PC-3 (cell line): Measurements from ENCODE around the gene ANP32A. TPM values are rescaled to one million over a fixed set of nuclear protein-coding genes. Genes with fewer than 3 reads are reported as not detected.

Source experiments
- ATAC-seq: fragments of 200-7000 bp; cut with Tn5 transposase; 2 replicates; pipeline ENCODE4 v1.9.1; 2020; ENCODE audit warnings: mild to moderate bottlenecking, moderate library complexity
- BruUV-seq: library from RNA; stranded (reverse); fragments of 400-500 nt; replicated peaks from 2 replicates; lab custom pipeline; 2021; lab: Mats Ljungman, UMichigan
- CTCF ChIA-PET: fragments of 300-600 bp; sonication (Branson Sonifier 250); formaldehyde crosslinking; loops from one replicate; lab custom pipeline; 2022; ENCODE audit warnings: antibody characterized with exemption; lab: Charles Lee
- POLR2A ChIA-PET: fragments of 300-600 bp; sonication (Branson Sonifier 250); formaldehyde crosslinking; loops from one replicate; lab custom pipeline; 2022; ENCODE audit warnings: antibody characterized with exemption; ENCODE audit not compliant: unreplicated experiment; lab: Charles Lee
- DNase-seq: peaks from one replicate; pipeline ENCODE4 v3.0.0-alpha.2; 2015
- H2AFZ ChIP-seq: fragments of 300-600 bp; sonication (generic); 2 replicates; pipeline ENCODE4 v1.6.0; 2016; ENCODE audit warnings: antibody characterized with exemption, low read length
- H3F3A ChIP-seq: fragments of 300-600 bp; sonication (generic); one replicate; pipeline ENCODE4 v1.6.0; 2017; ENCODE audit warnings: antibody characterized with exemption, low read length, control low read depth, mild to moderate bottlenecking; ENCODE audit not compliant: unreplicated experiment
- H3K27ac ChIP-seq: fragments of 300-600 bp; sonication (generic); 2 replicates; pipeline ENCODE4 v1.5.1; 2016; ENCODE audit warnings: mild to moderate bottlenecking, low read length
- H3K27me3 ChIP-seq: fragments of 300-600 bp; sonication (generic); 2 replicates; pipeline ENCODE4 v1.6.1; 2016; ENCODE audit warnings: low read length, mixed read lengths
- H3K36me3 ChIP-seq: fragments of 300-600 bp; sonication (generic); 2 replicates; pipeline ENCODE4 v1.6.1; 2016; ENCODE audit warnings: low read depth, mixed run types, low read length, mixed read lengths
- H3K4me1 ChIP-seq: fragments of 300-600 bp; sonication (generic); 2 replicates; pipeline ENCODE4 v1.5.1; 2016; ENCODE audit warnings: low read length; ENCODE audit not compliant: insufficient read depth
- H3K4me2 ChIP-seq: fragments of 300-600 bp; sonication (generic); 2 replicates; pipeline ENCODE4 v1.6.0; 2016; ENCODE audit warnings: low read length
- H3K4me3 ChIP-seq: fragments of 300-600 bp; sonication (generic); 2 replicates; pipeline ENCODE4 v1.5.1; 2016; ENCODE audit warnings: mild to moderate bottlenecking, low read length, mixed read lengths
- H3K79me2 ChIP-seq: fragments of 300-600 bp; sonication (generic); 2 replicates; pipeline ENCODE4 v1.6.1; 2017; ENCODE audit warnings: low read length, mixed read lengths
- H3K9ac ChIP-seq: fragments of 300-600 bp; sonication (generic); 2 replicates; pipeline ENCODE4 v1.6.0; 2016; ENCODE audit warnings: mild to moderate bottlenecking, low read length
- H3K9me2 ChIP-seq: fragments of 300-600 bp; sonication (generic); replicated peaks from 2 replicates; pipeline ENCODE4 v1.6.1; 2016; ENCODE audit warnings: mixed run types, low read length, mixed read lengths
- H3K9me3 ChIP-seq: fragments of 300-600 bp; sonication (generic); 2 replicates; pipeline ENCODE4 v1.6.1; 2016; ENCODE audit warnings: low read length, mixed read lengths
- H4K20me1 ChIP-seq: fragments of 300-600 bp; sonication (generic); 2 replicates; pipeline ENCODE4 v1.6.1; 2016; ENCODE audit warnings: low read length, mixed read lengths
- EZH2 ChIP-seq: fragments of 300-600 bp; sonication (generic); IDR thresholded peaks from one replicate; pipeline ENCODE4 v1.6.1; 2017; ENCODE audit warnings: antibody characterized with exemption, mild to moderate bottlenecking, low read length; ENCODE audit not compliant: unreplicated experiment
- EZH2phosphoT487 ChIP-seq: fragments of 300-600 bp; sonication (generic); IDR thresholded peaks from 2 replicates; pipeline ENCODE4 v1.6.1; 2018; ENCODE audit warnings: mild to moderate bottlenecking, antibody characterized with exemption, low read length, borderline replicate concordance
- intact Hi-C: fragments of 100-400 bp; cut with micrococcal nuclease; formaldehyde crosslinking; loops from 2 replicates; pipeline ENCODE4 v1.9.0; 2023
- total RNA-seq: library from RNA; depleted of rRNA; stranded (reverse); fragments of >200 nt; gene quantifications from 2 replicates; pipeline ENCODE4 v1.2.3, GENCODE V29; 2014
- TF ChIP-seq, protein P1 (sequence below): fragments of 300-600 bp; sonication (generic); conservative IDR thresholded peaks from 2 replicates; pipeline ENCODE4 v1.5.1; 2017; ENCODE audit warnings: antibody characterized with exemption, low read depth, mild to moderate bottlenecking, low read length

ANP32A gene
- total RNA-seq, 1 experiment from 2014 or later, result 106 TPM

- Histone ChIP-seq H3K4me3 (no peak overlapping the region), H3K27ac (no peak overlapping the region), H3K4me2 (no peak overlapping the region), H3K4me1 (no peaks in the 10 kb centered on the region), H3K27me3 (no peaks in the 10 kb centered on the region), H3K9me3 (no peaks in the 10 kb centered on the region), H4K20me1 (peaks cover 29% of the 10 kb centered on the region; the same call in 1 of the 2 replicates), H3K36me3 (peaks cover 5% of the 10 kb centered on the region; the same call in 1 of the 2 replicates), H3K9me2 (no peaks in the 10 kb centered on the region), H3F3A (no peaks in the 10 kb centered on the region), H3K79me2 (peaks cover 99% of the 10 kb centered on the region), H3K9ac (no peak overlapping the region), H2AFZ (no peak overlapping the region)
- CTCF ChIA-PET, result no interaction called here
- intact Hi-C loops, result no loop called here
- POLR2A ChIA-PET, result no interaction called here
- no peak for ATAC-seq
- DNase-seq, result no peak
- no TSS peak for BruUV-seq
- TF ChIP-seq EZH2, result no peak
- no peak for TF ChIP-seq EZH2phosphoT487
- TF ChIP-seq, protein P1, sequence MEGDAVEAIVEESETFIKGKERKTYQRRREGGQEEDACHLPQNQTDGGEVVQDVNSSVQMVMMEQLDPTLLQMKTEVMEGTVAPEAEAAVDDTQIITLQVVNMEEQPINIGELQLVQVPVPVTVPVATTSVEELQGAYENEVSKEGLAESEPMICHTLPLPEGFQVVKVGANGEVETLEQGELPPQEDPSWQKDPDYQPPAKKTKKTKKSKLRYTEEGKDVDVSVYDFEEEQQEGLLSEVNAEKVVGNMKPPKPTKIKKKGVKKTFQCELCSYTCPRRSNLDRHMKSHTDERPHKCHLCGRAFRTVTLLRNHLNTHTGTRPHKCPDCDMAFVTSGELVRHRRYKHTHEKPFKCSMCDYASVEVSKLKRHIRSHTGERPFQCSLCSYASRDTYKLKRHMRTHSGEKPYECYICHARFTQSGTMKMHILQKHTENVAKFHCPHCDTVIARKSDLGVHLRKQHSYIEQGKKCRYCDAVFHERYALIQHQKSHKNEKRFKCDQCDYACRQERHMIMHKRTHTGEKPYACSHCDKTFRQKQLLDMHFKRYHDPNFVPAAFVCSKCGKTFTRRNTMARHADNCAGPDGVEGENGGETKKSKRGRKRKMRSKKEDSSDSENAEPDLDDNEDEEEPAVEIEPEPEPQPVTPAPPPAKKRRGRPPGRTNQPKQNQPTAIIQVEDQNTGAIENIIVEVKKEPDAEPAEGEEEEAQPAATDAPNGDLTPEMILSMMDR, result no peak
Measured at GRCh38 chr15:68795298-68795848, 25.3 kb downstream of the ANP32A start.

DNA sequence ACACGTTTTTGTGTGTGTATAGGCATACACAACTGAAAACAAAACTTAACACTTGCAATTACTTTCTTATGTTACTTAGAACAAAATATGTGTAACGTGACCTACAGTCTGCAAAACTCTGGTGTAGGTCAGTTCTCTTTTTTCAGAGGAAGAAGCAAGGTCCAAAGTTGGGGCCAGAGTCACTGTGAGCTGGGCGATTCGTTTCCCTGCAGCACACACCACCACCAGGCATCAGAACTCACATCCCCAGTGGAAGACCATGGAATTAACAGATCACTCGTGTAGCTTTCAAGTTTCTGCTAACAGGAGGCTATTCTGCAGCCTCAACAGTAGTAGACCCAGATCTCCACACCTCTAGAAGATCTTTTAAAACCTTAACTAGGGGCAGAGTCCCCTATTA is 25.8 kb downstream of the ANP32A start:
- Histone ChIP-seq H3K9me2 (no peaks in the 10 kb centered on the region), H3K79me2 (peaks cover 100% of the 10 kb centered on the region), H3K9ac (no peak overlapping the region), H3F3A (no peaks in the 10 kb centered on the region), H4K20me1 (peaks cover 26% of the 10 kb centered on the region; the same call in 1 of the 2 replicates), H3K4me1 (no peaks in the 10 kb centered on the region), H3K36me3 (peaks cover 5% of the 10 kb centered on the region; the same call in 1 of the 2 replicates), H3K27ac (no peak overlapping the region), H3K4me3 (no peak overlapping the region), H3K4me2 (no peak overlapping the region), H3K27me3 (no peaks in the 10 kb centered on the region), H3K9me3 (no peaks in the 10 kb centered on the region), H2AFZ (no peak overlapping the region)
- intact Hi-C loops, result no loop called here
- CTCF ChIA-PET, result no interaction called here
- DNase-seq (no peak), ATAC-seq (no peak)
- POLR2A ChIA-PET, result no interaction called here
- no TSS peak for BruUV-seq
- TF ChIP-seq, protein P1, result no peak
- TF ChIP-seq EZH2 (no peak), EZH2phosphoT487 (no peak)

DNA sequence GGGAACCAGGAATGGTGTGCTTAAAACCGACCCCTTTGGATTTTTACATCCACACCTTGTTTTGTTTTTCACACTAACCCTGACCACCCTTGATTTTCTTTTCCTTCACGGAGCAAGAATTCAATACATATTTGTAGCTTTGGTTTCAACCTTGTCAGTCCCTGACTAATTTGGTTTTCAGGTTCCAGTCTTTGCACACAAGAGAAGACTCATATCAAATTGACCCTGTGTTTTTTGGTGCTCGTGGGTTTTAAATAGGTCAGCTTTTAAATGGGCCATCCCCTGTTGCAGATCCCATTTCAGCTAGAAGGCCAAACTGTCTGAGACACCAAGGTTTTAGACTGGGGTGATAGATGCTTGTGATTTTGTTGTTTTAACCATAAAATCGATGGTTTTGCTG is 26.4 kb downstream of the ANP32A start:
- H3K79me2 ChIP-seq, result peaks cover 100% of the 10 kb centered on the region
- ATAC-seq, result no peak
- intact Hi-C loops, result no loop called here
- H3K9ac ChIP-seq, result no peak overlapping the region
- H4K20me1 ChIP-seq, result peaks cover 20% of the 10 kb centered on the region; the same call in 1 of the 2 replicates
- TF ChIP-seq, protein P1, result no peak
- TF ChIP-seq EZH2 (no peak), EZH2phosphoT487 (no peak)
- H3K36me3 ChIP-seq, result peaks cover 3% of the 10 kb centered on the region; the same call in 1 of the 2 replicates
- H3K4me3 ChIP-seq, result no peak overlapping the region
- no peak overlapping the region for H3K27ac ChIP-seq
- no peaks in the 10 kb centered on the region for H3K27me3 ChIP-seq
- BruUV-seq, result no TSS peak
- H3K9me2 ChIP-seq, result no peaks in the 10 kb centered on the region
- no peaks in the 10 kb centered on the region for H3K9me3 ChIP-seq
- no peak for DNase-seq
- CTCF ChIA-PET, result no interaction called here
- no peaks in the 10 kb centered on the region for H3F3A ChIP-seq
- POLR2A ChIA-PET, result no interaction called here
- no peak overlapping the region for H3K4me2 ChIP-seq
- no peaks in the 10 kb centered on the region for H3K4me1 ChIP-seq
- H2AFZ ChIP-seq, result no peak overlapping the region
